Stimulated activated naive CD8-positive, alpha-beta T cell treated with anti-CD3 and anti-CD28 coated beads, Interleukin-15, Interleukin-2, amounts not matched to agents 100 U/mL and 50 U/mL, for 24 hours (primary cell): Measurements from ENCODE around the gene CIT.
"Not testable (repeated sequence)": the region's sequence is repeated elsewhere in the genome, so short reads cannot be mapped to it uniquely, and the experiment has no call there.

Source experiments
- ATAC-seq: fragments of 150-1000 bp; cut with Tn5 transposase; one replicate; pipeline ENCODE4 v1.10.0; 2021
- DNase-seq: peaks from one replicate; pipeline ENCODE4 v3.0.0; 2021

Gene CIT

GRCh38 chr12:119742700-119743099, 134.4 kb downstream of the CIT start:
- ATAC-seq (no peak), DNase-seq (no peak)

DNA sequence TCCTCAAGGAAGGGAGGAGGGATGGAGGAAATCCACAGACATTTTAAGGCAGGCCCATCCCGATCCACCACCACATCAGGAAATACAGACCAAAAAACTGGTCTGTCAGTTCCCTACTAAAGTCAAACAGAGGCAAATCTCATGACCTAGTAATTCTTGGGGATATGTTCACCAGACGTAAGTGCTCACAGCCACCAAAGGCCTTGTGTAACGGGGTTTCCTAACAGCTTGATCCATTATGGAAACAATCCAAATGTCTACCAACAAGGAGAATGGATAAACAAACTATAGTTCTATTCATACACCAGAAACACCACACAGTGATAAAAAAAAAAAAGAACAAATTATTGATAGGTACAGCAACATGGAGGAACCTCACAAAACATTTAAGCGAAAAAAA, 136.3 kb downstream of the CIT start:
- ATAC-seq: no peak
- DNase-seq: no peak

DNA sequence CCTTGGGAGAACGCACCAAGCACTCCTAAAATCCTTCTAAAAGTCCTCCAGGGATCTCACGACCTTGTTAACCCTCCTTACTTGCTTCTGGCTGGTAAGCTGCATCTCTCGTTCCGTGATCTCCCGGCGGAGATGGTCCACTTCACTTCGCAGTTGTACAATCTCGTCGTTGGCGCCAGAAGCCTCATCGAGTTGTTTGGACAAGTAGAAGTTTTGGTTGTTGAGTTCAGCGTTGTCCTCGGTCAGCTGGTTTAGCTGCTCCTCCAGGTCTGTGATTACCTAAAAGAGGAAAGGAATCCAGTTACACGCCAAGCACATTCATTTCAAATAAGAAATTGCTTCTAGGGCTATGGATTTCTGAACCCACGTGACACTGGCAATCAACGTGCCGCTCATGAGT, 142.0 kb downstream of the CIT start:
- no peak for ATAC-seq

GRCh38 chr12:119730381-119730780, 146.7 kb downstream of the CIT start:
- DNase-seq (no peak), ATAC-seq (no peak)

More for the DNA sequence above, 142.0 kb downstream of the CIT start:
- no peak for DNase-seq

DNA sequence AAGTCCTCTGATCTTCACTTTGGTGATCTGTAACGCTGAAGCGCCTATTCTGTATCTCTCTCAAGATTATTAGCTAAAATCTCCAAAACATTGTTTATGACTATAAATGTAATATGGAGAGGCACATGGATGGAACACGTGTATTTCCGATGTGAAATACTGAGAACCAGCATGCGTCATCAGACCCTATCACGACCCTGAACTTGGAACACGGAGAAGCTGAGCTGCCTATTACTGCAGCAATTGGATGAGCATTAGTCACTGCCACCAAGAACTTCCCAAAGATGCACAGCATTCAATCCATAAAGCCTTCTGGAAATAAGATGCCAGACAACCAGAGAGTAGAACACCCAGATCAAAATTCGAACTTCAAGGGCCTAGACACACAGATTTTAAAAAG, 147.2 kb downstream of the CIT start:
- no peak for ATAC-seq
- no peak for DNase-seq

DNA sequence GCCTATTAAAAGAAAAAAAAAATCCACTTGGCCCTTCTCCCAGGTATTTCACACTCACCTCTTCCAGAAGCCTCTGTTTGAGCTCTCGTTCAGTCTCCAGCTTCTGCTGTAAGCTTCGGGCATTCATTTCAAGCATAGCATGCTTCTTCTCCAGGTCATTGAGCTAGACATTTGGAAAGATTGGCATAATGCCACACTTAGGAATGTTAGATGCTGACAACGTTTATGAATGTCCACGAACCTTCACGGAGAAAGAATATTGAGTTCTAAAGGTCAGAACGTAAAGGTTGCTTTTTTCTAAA, 148.7 kb downstream of the CIT start:
- ATAC-seq: no peak
- no peak for DNase-seq

GRCh38 chr12:119727600-119728443, 149.3 kb downstream of the CIT start:
- no peak for ATAC-seq
- no peak for DNase-seq

DNA sequence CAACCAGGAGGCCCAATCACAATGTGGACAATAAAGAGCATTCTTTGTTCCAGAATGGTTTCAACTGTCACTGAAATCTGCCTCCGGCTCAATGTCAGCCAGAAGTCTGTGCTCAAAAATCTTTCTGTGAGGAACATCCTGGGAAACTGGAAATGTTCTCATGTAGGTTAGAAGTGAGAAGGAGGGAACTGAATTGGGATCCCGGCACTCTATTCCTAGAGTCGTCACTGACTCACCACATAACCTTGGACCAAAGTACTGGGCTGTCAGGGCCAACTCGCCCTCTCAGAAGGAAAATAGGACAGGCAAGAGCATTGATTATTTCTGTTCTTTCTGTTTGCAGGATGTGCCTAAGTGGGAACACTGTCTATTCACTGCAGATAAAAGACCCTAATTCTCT, 151.6 kb downstream of the CIT start:
- ATAC-seq (no peak), DNase-seq (no peak)

GRCh38 chr12:119721306-119721705, 155.8 kb downstream of the CIT start:
- DNase-seq: no peak
- ATAC-seq: no peak

- ATAC-seq: no peak
- no peak for DNase-seq
Observed at GRCh38 chr12:119720349-119720748, 156.8 kb downstream of the CIT start.

- DNase-seq (no peak), ATAC-seq (no peak)
Observed at GRCh38 chr12:119718141-119718540, 159.0 kb downstream of the CIT start.

DNA sequence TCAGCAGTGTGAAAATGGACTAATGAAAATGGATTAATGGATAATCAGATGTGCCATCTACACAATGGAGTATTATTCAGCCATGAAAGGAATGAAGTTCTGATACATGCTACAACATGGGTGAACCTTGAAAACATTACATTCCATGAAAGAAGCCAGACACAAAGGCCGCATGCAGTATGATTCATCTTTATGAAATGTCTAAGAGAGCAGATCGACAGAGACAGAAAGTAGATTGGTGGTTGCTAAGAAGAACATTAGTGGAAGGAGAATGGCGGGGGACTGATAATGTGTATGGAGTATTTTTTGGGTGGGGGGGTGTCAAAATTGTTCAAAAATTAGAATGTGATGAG, 161.9 kb downstream of the CIT start:
- ATAC-seq (no peak), DNase-seq (no peak)

GRCh38 chr12:119714614-119715267, 162.4 kb downstream of the CIT start:
- no peak for DNase-seq
- peak; percentile 72 for ATAC-seq

- ATAC-seq (no peak), DNase-seq (no peak)
Observed at GRCh38 chr12:119713551-119714031, 163.5 kb downstream of the CIT start.

DNA sequence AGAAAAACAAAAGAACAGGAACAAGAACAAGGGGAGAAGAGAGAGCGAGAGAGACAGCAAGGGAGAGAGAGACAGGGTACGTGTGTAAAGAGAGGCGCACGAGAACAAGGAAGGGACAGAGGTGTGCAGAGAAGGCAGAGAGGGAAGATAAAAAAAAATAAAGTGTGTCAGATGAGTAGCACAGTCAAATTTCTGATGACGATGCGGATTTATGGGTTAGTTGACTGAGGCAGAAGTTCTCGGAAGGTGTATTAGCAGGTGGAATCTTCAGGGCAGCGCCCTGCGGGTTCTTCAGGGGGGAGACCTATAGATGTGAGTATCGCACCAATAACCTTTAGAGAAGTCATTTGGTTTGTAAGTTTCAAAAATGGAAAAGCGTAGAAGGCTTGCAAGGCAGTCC, 164.4 kb downstream of the CIT start:
- ATAC-seq (no peak), DNase-seq (no peak)

DNA sequence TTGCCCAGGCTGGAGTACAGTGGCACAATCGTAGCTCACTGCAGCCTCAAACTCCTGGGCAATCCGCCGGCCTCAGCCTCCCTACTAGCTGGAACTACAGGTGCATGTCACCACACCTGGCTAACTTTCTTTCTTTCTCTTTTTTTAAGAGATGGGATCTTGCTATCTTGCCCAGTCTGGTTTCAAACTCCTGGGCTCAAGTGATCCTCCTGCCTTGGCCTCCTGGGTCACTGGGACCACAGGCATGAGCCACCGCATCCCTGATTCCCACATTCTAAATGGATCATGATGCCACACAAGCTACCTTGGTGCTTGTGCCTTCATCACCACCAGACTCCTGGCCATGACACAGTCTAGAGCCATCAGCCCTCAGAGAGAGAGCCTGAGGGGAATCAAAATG, 165.4 kb downstream of the CIT start:
- no peak for ATAC-seq
- DNase-seq: no peak

- ATAC-seq (no peak), DNase-seq (no peak)
Observed at GRCh38 chr12:119710965-119711551, 166.1 kb downstream of the CIT start.

- ATAC-seq (no peak), DNase-seq (no peak)
Observed at GRCh38 chr12:119710374-119710964, 166.7 kb downstream of the CIT start.

DNA sequence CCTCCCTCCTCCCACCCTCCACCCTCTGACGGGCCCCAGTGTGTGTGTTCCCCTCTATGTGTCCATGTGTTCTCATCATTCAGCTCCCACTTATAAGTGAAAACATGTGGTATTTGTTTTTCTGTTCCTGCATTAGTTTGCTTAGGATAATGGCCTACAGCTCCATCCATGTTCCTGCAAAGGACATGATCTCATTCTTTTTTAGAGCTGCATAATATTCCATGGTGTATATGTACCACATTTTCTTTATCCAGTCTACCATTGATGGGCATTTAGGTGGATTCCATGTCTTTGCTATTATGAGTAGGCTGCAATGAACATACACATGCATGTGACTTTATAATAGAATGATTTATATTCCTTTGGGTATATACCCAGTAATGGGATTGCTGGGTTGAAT, 170.7 kb downstream of the CIT start:
- not testable (repeated sequence) for ATAC-seq, DNase-seq

GRCh38 chr12:119705182-119705581, 171.9 kb downstream of the CIT start:
- no peak for DNase-seq
- no peak for ATAC-seq

GRCh38 chr12:119704065-119704747, 172.9 kb downstream of the CIT start:
- ATAC-seq (no peak), DNase-seq (no peak)

DNA sequence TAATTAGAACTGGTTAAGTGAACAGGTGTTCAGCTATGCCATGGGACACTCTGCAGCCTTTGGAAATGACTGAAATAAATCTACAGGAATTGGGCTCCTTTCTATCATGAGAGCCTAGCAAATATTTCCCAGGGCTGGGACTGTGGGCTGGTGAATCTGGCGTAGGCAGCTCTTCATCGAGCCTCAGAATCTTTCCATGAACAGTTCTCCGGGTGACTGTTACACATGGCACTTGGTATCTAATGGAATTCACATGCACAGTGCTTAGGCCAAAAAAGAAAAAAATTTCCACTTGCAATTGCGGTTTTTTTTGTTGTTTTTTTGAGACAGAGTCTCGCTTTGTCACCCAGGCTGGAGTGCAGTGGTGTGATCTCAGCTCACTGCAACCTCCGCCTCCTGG, 177.0 kb downstream of the CIT start:
- no peak for ATAC-seq
- no peak for DNase-seq
